ENCODE results near the gene FAM107B. TPM values are rescaled to one million over a fixed set of nuclear protein-coding genes. Genes with fewer than 3 reads are reported as not detected.
"Not testable (repeated sequence)": the region's sequence is repeated elsewhere in the genome, so short reads cannot be mapped to it uniquely, and the experiment has no call there.

The FAM107B gene
- total RNA-seq, 2 donors from 2014 or later: 226 to 255 TPM

DNA sequence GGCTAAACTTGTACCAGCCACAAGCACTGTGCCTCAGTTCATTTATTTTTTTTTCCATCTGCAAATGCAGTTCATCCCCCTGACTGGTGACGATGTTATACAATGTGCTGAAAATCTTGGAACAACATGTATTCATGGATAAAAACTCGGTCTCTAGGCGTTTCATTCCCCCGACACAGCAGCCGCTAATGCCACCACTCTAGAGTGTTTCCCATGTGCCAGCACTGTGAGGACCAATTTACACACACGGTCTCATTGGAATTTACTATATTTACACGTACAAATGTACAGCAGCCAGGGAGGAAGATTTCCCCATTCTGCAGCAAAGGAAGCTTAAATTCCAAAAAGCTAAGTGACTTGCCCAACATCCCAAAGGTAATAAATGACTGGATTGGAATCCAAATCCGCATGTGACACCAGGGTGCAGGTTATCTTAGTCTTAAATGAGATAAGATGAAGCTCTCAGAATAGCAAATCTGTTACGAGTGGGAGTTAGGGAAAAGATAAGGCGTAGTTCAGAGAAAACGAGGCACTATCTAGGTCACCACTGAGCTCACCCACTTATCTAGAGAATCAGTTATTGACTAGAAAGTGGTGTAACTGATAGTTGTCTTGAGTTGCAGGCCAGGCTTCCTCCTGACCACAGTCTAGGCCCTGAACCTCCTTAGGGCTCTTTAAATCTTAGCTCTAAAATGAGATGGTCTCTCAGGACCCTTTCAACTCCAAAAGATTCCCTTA is 36.7 kb downstream of the FAM107B start:
- DNase-seq (ENCODE audit: low spot score) (no peak), ATAC-seq (peak in 1 of 2 donors; percentile 27)
- Mint-ChIP-seq H3K4me1 (ENCODE audit: low read depth in 2 of 2) (peaks cover 9 to 10% of the 10 kb centered on the region in 2 donors), H3K36me3 (no peaks in the 10 kb centered on the region), H3K9me3 (no peaks in the 10 kb centered on the region), H3K27me3 (no peaks in the 10 kb centered on the region), H3K27ac (no peak overlapping the region), H3K4me3 (no peak overlapping the region)

DNA sequence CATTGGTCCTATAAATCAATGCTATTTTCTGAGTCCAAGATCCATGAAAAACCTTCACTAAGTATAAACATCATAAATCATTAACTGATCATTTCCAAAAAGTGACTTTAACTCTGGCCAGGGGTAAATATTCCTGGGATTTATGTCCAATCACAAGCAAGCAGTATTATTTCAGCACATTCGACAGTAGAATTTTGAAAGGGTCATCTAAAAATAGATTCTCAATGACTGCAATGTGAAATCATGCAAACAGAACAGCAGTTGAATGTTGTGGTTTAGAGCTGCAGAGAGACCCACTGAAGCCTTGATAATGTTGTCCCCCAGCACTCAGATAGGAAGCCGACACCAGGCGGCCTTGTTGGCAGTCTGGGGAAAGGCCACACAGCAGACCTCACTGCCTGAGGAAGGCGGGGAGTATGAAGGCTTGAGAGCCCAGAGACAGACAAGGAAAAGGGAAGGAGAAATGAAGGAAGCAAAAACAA is 38.1 kb downstream of the FAM107B start:
- Mint-ChIP-seq H3K4me3 (no peak overlapping the region), H3K9me3 (no peaks in the 10 kb centered on the region), H3K4me1 (ENCODE audit: low read depth in 2 of 2) (peaks cover 4 to 5% of the 10 kb centered on the region in 2 donors), H3K36me3 (no peaks in the 10 kb centered on the region), H3K27me3 (no peaks in the 10 kb centered on the region), H3K27ac (peak overlapping the region in 1 of 2 donors; percentile 64)
- ATAC-seq: no peak
- no peak for DNase-seq (ENCODE audit: low spot score)

DNA sequence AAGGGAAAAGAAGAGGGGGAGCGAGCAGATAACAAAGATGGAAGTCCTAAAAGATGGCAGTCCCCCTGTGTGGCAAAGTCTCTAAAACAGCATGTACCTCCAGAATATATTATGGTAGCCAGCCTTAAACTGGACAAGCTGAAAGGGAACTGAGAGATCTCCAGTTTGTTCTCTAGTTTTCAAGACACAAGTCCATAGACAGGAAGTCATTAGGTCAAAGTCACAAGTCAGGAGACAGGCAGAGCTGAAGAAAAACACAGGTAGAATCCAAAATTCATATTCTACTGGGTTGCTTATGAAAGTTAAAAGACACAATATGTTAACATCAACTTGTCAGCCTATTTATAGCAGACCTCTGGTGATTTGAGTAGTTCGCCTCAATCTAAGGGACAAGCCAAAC is 38.7 kb downstream of the FAM107B start:
- ATAC-seq: no peak
- H3K27ac Mint-ChIP-seq: peak overlapping the region in 1 of 2 donors; percentile 64

DNA sequence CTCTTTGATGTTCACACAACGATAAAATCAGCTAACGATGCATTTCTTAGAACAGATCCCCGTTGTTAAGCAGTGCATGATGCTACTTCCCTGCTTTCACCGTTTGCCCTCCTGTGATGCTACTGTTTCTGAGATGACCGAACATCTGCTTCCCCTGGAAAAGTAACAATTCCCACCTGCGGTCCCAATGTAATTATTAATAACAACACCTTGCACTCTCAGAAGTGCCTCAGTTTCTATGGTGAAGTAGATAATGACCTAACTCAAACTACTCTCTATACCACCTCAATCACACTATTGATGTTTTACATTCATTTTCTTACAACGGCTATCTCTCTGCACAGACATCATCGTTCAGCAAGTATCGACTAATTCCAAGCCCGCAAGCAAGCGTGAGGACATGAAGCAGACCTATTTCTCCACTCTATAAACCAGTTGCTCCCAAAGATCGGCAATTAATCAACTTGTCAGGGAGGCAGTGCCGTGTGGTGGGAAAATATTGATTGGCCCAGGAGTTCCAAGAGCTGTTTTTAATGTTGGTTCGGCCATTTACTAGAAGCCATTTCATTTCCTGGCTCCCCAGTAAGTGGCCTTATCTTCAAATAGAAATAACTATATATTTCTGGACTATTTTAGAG is 42.7 kb downstream of the FAM107B start:
- Mint-ChIP-seq H3K27me3 (no peaks in the 10 kb centered on the region), H3K4me1 (ENCODE audit: low read depth in 2 of 2) (peaks cover 0 to 7% of the 10 kb centered on the region in 2 donors), H3K9me3 (no peaks in the 10 kb centered on the region), H3K36me3 (no peaks in the 10 kb centered on the region), H3K4me3 (no peak overlapping the region), H3K27ac (no peak overlapping the region)
- no peak for DNase-seq (ENCODE audit: low spot score)
- ATAC-seq: no peak

More for the DNA sequence above, 38.7 kb downstream of the FAM107B start:
- H3K4me3 Mint-ChIP-seq: no peak overlapping the region
- peaks cover 3 to 4% of the 10 kb centered on the region in 2 donors for H3K4me1 Mint-ChIP-seq (ENCODE audit: low read depth in 2 of 2)
- H3K27me3 Mint-ChIP-seq: no peaks in the 10 kb centered on the region
- no peaks in the 10 kb centered on the region for H3K9me3 Mint-ChIP-seq
- no peak for DNase-seq (ENCODE audit: low spot score)
- no peaks in the 10 kb centered on the region for H3K36me3 Mint-ChIP-seq

DNA sequence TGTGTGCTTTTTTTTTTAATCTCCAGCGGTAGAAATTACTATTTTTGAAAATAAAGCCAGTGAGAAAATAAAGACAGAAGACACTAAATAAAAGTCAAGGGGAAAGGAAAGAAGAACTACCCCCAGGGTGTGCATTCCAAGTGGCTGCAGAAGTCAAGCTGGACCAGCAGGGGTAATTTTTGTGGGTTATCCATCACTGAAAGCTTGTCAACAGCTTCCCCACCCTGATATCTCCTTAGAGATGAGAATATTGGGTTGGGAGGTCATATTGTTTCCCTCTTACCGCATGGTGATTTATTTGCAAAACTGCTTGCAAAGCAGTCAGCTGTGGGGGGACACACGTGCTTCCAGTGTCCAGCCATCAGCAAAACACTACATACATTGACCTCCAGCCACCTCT is 46.4 kb downstream of the FAM107B start:
- DNase-seq (ENCODE audit: low spot score) (no peak), ATAC-seq (no peak)
- Mint-ChIP-seq H3K4me3 (no peak overlapping the region), H3K36me3 (no peaks in the 10 kb centered on the region), H3K4me1 (ENCODE audit: low read depth in 2 of 2) (peaks cover 10 to 19% of the 10 kb centered on the region in 2 donors), H3K27me3 (no peaks in the 10 kb centered on the region), H3K27ac (peak overlapping the region in 1 of 2 donors; percentile 61), H3K9me3 (no peaks in the 10 kb centered on the region)

DNA sequence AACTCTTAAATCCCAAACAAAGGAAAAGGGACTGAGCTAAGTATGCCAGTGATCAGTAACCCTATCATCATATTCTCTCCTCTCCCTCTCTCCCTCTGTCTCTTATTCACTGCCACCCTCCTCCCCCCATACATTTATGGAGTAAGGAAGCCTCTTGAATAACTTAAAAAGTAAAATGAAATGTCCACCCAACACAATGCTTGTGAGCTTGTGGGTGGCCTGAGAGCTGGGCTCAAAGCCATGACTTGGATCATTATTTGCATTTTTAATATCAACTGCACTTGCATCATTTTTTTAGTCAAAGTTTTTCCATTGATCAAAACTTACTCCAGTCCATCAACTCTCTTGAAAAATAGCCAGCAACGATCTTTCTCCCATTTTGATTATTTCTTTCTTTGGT is 46.8 kb downstream of the FAM107B start:
- H3K9me3 Mint-ChIP-seq: no peaks in the 10 kb centered on the region
- ATAC-seq (no peak), DNase-seq (ENCODE audit: low spot score) (no peak)
- H3K4me3 Mint-ChIP-seq: no peak overlapping the region
- no peaks in the 10 kb centered on the region for H3K36me3 Mint-ChIP-seq
- peak overlapping the region in 1 of 2 donors; percentile 61 for H3K27ac Mint-ChIP-seq
- H3K4me1 Mint-ChIP-seq (ENCODE audit: low read depth in 2 of 2): peaks cover 14 to 24% of the 10 kb centered on the region in 2 donors
- no peaks in the 10 kb centered on the region for H3K27me3 Mint-ChIP-seq

DNA sequence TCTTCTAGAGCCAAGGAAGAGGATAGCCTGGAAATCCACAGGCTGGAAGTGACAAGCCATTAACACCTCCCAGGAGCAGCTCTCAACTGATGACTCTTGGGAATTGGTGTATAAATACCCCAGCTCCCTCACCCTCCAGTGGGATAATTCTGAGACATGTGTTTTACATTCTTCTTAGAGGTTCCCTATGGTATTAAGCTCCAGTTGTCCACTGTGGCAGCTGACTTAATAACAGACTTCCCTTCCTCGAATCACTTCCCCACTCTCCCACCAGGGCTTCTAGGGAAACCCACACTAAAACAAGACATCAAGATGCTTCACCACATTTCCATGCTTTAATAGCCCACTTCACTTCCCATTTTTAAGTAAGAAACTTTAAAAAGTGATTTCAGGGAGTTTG is 47.2 kb downstream of the FAM107B start:
- Mint-ChIP-seq H3K4me1 (ENCODE audit: low read depth in 2 of 2) (peaks cover 18 to 27% of the 10 kb centered on the region in 2 donors), H3K27ac (peak overlapping the region in 1 of 2 donors; percentile 61), H3K4me3 (no peak overlapping the region), H3K9me3 (no peaks in the 10 kb centered on the region), H3K36me3 (no peaks in the 10 kb centered on the region), H3K27me3 (no peaks in the 10 kb centered on the region)
- ATAC-seq (no peak), DNase-seq (ENCODE audit: low spot score) (no peak)

DNA sequence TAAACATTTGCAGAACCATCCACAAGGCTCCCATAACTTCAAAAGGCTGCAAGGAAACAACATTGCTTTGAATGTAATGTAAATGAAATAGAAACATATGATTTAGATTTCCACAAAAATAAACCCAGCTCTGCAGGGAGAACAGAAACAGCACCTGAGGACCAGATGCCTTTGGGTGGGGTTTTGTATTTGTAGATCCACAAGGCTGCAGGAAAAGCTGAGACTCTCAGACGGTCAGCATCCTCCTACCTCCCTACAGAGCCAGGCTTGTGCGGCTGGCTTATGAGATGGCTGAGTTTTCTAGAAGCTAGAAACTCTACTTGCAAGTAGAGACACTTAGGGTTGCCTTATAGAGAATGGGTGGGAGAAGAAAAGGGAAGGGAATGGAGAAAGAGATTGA is 49.8 kb downstream of the FAM107B start:
- ATAC-seq (no peak), DNase-seq (ENCODE audit: low spot score) (no peak)
- Mint-ChIP-seq H3K27me3 (no peaks in the 10 kb centered on the region), H3K36me3 (no peaks in the 10 kb centered on the region), H3K4me1 (ENCODE audit: low read depth in 2 of 2) (peaks cover 22 to 29% of the 10 kb centered on the region in 2 donors), H3K27ac (peak overlapping the region in 1 of 2 donors; percentile 48), H3K4me3 (no peak overlapping the region), H3K9me3 (no peaks in the 10 kb centered on the region)

DNA sequence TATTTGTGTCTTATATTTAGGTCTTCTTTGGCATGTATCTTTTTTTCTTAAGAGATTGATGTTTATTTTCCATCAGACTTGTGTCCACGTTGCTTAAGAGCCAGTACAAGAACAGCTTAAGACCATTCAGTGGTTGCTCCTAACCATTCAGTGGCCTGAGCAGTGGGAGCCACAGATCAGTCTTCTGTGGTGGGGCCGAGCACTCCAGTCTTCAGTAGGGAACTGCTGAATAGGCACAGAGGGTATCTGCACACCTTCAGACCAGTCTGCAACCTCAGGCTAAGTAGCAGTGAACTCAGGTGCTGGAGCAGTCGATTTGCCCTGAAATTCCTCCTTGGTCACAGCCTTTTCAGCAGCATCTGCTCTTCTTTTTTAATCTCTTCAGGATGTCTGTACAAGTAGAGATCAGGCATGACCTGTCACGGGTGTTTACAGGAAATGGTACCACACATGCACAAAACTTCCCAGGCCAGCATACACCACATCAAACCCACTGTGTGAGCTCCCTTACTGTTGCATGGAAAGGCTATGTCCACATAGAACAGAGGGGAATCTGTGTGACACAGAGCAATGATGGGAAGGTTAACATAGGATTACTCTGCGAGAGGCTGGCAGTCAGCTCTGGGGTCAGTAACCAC is 51.5 kb downstream of the FAM107B start:
- DNase-seq (ENCODE audit: low spot score): no peak
- H3K27me3 Mint-ChIP-seq: no peaks in the 10 kb centered on the region
- ATAC-seq: peak; percentile 48 to 62
- H3K4me1 Mint-ChIP-seq (ENCODE audit: low read depth in 2 of 2): peaks cover 22 to 28% of the 10 kb centered on the region in 2 donors
- H3K27ac Mint-ChIP-seq: peak overlapping the region; percentile 5 to 89
- no peaks in the 10 kb centered on the region for H3K9me3 Mint-ChIP-seq
- H3K4me3 Mint-ChIP-seq: peak overlapping the region; percentile 55
- H3K36me3 Mint-ChIP-seq: no peaks in the 10 kb centered on the region

DNA sequence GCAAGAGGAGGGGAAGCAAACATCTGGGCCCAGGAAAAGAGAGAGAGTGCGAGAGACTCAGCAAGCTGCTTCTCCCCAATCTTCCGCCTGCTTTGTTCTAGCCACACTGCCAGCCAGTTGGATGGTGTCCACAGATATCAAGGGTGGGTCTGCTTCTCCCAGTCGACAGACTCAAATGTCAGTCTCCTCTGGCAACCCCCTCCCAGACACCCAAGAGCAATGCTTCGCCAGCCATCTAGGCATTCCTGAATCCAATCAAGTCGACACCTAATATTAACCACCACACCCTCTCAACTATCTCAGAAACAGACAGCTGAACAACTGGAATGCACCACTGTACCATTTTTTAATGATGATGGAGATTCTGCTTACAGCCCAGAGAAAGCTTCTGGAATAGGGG is 57.1 kb downstream of the FAM107B start:
- Mint-ChIP-seq H3K4me3 (no peak overlapping the region), H3K27ac (peak overlapping the region in 1 of 2 donors; percentile 54)

DNA sequence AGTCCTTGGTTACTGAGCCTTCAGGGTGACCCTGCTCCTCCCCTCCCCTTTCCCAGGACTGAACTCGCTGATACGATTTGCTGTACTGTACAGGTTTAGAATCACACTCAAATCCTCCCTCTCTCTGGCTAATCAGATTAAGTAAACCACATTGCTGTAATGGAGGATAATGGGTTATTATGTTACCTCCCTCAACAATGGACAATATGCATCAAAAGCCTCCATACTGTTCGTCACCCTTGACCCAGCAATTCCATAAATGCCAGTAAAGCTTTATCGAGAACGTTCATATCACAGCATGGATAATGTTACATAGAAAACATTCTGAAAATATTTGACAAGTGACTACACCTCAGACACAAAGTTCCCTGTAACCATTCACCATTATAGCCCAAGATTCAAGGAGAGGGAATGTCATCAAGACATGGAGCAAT is 61.7 kb downstream of the FAM107B start:
- H3K4me1 Mint-ChIP-seq (ENCODE audit: low read depth in 2 of 2): peaks cover 0 to 6% of the 10 kb centered on the region in 2 donors
- H3K27me3 Mint-ChIP-seq: no peaks in the 10 kb centered on the region
- no peak overlapping the region for H3K4me3 Mint-ChIP-seq
- H3K36me3 Mint-ChIP-seq: no peaks in the 10 kb centered on the region
- no peak for ATAC-seq
- H3K9me3 Mint-ChIP-seq: peaks cover 3% of the 10 kb centered on the region
- H3K27ac Mint-ChIP-seq: peak overlapping the region in 1 of 2 donors; percentile 53
- DNase-seq (ENCODE audit: low spot score): no peak

More for the DNA sequence above, 57.1 kb downstream of the FAM107B start:
- ATAC-seq (no peak), DNase-seq (ENCODE audit: low spot score) (no peak)
- H3K27me3 Mint-ChIP-seq: no peaks in the 10 kb centered on the region
- H3K36me3 Mint-ChIP-seq: no peaks in the 10 kb centered on the region
- H3K9me3 Mint-ChIP-seq: no peaks in the 10 kb centered on the region
- peaks cover 2 to 5% of the 10 kb centered on the region in 2 donors for H3K4me1 Mint-ChIP-seq (ENCODE audit: low read depth in 2 of 2)

DNA sequence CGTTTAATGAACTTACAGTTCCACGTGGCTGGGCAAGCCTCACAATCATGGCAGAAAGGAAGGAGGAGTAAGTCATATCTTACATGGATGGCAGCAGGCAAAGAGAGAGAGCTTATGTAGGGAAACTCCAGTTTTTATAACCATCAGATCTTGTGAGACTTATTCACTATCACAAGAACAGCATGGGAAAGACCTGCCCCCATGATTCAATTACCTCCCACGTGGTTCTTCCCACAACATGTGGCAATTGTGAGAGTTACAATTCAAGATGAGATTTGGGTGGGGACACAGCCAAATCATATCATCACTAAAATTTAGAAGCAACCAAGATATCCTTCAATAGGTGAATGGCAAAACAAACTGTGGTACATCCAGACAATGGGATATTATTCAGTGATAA is 65.4 kb downstream of the FAM107B start:
- not testable (repeated sequence) for H3K36me3 Mint-ChIP-seq; H3K4me1 Mint-ChIP-seq (ENCODE audit: low read depth in 2 of 2); H3K27ac Mint-ChIP-seq; H3K4me3 Mint-ChIP-seq; H3K9me3 Mint-ChIP-seq; H3K27me3 Mint-ChIP-seq; ATAC-seq; DNase-seq (ENCODE audit: low spot score)

DNA sequence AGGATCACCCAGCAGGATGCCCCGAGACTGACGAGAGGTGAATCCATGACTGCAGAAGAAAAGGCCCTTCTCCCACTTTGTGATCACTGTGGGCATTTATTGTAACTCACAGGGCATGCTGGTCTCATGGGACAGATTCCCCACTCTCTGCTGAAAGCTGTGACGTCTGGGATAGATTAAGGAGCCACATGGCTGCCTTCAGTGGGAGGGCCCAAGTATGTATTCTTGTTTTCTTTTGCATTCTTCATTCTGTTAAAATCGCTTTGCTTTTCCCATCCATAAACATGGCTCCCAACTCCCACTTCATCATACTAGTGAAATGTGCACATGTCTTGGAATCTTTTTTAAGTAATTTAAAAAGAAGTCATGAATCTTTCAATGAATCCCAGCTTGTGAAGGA is 67.2 kb downstream of the FAM107B start:
- Mint-ChIP-seq H3K27ac (no peak overlapping the region), H3K36me3 (no peaks in the 10 kb centered on the region), H3K9me3 (peaks cover 3% of the 10 kb centered on the region), H3K4me3 (no peak overlapping the region), H3K4me1 (ENCODE audit: low read depth in 2 of 2) (peaks cover 0 to 9% of the 10 kb centered on the region in 2 donors), H3K27me3 (no peaks in the 10 kb centered on the region)
- DNase-seq (ENCODE audit: low spot score): no peak
- no peak for ATAC-seq
